Spleen (tissue), 7 donors: ENCODE results near the gene JPH4.

Experiments used
- CTCF ChIP-seq, 11 experiments: fragments of 200-600 bp in 7 of 11; fragments of 450-650 bp in 4 of 11; sonication (generic) in 4 of 11; IDR thresholded peaks in 8 of 11; conservative IDR thresholded peaks in 3 of 11; 1 replicate in 7 of 11; 2 replicates in 4 of 11; pipeline versions ENCODE4 v1.4.0 to v1.8.0; 2016 to 2021; ENCODE audit warnings: antibody characterized with exemption in 11 of 11, inconsistent platforms in 4 of 11, mild to moderate bottlenecking in 1 of 11
- POLR2A ChIP-seq, 3 donors: fragments of 450-650 bp; IDR thresholded peaks; one replicate each; pipeline ENCODE4 v1.5.1; 2017; ENCODE audit warnings: antibody characterized with exemption in 3 of 3, mild to moderate bottlenecking in 1 of 3
- POLR2AphosphoS5 ChIP-seq, 3 donors: sonication (generic); formaldehyde crosslinking; IDR thresholded peaks; one replicate each; pipeline ENCODE4 v1.5.1; 2017; ENCODE audit warnings: antibody characterized with exemption in 3 of 3
- donor health status: DM: no; HTN: no; CAD: no; lungs with moderate emphysema.
- donor health status: DM: no; HTN: no; CAD: no.
- donor health status: DM: no; HTN: no; CAD: no.

GRCh38 chr14:23600806-23601205 is 22.2 kb upstream of the JPH4 start:
- TF ChIP-seq CTCF (IDR thresholded peaks at IDR 0.05 in 8 of 11, conservative IDR thresholded peaks at IDR 0.05 in 3 of 11): no peak
- no peak for TF ChIP-seq POLR2AphosphoS5 (IDR thresholded peaks at IDR 0.05)
- no peak for TF ChIP-seq POLR2A (IDR thresholded peaks at IDR 0.05)
